ENCODE measurements around the gene C1orf56. TPM values are rescaled to one million over a fixed set of nuclear protein-coding genes. Genes with fewer than 3 reads are reported as not detected.

Gene C1orf56
- total RNA-seq, 1 donor from 2014 or later, result 5.6 TPM

Other genes with a start within 250 kb of the C1orf56 start
- gene CTSK, start 239.5 kb upstream of the C1orf56 start, total RNA-seq, result 101 TPM
- 68.1 TPM for gene ARNT, start 171.2 kb upstream of the C1orf56 start, total RNA-seq
- gene CTXND2, start 160.6 kb upstream of the C1orf56 start, total RNA-seq, result not detected
- gene SETDB1, start 121.4 kb upstream of the C1orf56 start, total RNA-seq, result 52.0 TPM
- 215 TPM for gene CERS2, start 72.9 kb upstream of the C1orf56 start, total RNA-seq
- gene ANXA9, start 65.5 kb upstream of the C1orf56 start, total RNA-seq, result 5.6 TPM
- gene MINDY1, start 40.8 kb upstream of the C1orf56 start, total RNA-seq, result 50.5 TPM
- gene PRUNE1, start 39.3 kb upstream of the C1orf56 start, total RNA-seq, result 22.6 TPM
- gene BNIPL, start 11.2 kb upstream of the C1orf56 start, total RNA-seq, result 0.22 TPM
- 106 TPM for gene CDC42SE1, start 11.9 kb downstream of the C1orf56 start, total RNA-seq
- 2.5 TPM for gene MLLT11, start 12.6 kb downstream of the C1orf56 start, total RNA-seq
- 31.7 TPM for gene GABPB2, start 23.0 kb downstream of the C1orf56 start, total RNA-seq
- gene SEMA6C, start 98.9 kb downstream of the C1orf56 start, total RNA-seq, result 33.5 TPM
- gene TNFAIP8L2, start 108.9 kb downstream of the C1orf56 start, total RNA-seq, result 3.9 TPM
- 10.6 TPM for gene LYSMD1, start 118.2 kb downstream of the C1orf56 start, total RNA-seq
- gene SCNM1, start 118.4 kb downstream of the C1orf56 start, total RNA-seq, result 25.9 TPM
- 0.76 TPM for gene TMOD4, start 128.2 kb downstream of the C1orf56 start, total RNA-seq
- gene VPS72, start 142.4 kb downstream of the C1orf56 start, total RNA-seq, result 42.6 TPM
- gene PIP5K1A, start 150.8 kb downstream of the C1orf56 start, total RNA-seq, result 65.0 TPM
- 119 TPM for gene PSMD4, start 207.0 kb downstream of the C1orf56 start, total RNA-seq
- 18.8 TPM for gene ZNF687, start 234.5 kb downstream of the C1orf56 start, total RNA-seq